ENCODE results near the gene ZNF286A.
"Not testable (repeated sequence)": the region's sequence is repeated elsewhere in the genome, so short reads cannot be mapped to it uniquely, and the experiment has no call there.

Gene ZNF286A

DNA sequence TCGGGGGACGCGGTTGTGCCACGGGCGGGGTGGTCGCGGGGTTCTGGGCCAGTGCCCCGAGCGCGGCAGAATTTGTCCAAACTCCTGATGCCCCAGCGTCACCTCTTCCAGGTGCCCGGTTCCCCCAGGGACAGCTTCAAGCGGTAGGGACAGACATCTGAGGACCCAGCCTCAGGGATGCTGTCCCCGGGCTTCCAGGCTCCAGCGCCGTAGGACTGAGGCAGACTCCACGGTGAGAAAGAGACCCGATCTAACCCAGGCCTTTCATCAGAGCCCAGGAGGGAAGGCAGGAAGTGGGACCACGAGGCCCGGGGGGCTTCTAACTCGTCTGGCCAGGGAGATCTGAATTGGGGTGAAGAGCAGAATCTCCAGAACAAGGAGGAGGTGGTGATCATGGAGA is 385 bp downstream of the ZNF286A start:
- not testable (repeated sequence) for DNase-seq

DNA sequence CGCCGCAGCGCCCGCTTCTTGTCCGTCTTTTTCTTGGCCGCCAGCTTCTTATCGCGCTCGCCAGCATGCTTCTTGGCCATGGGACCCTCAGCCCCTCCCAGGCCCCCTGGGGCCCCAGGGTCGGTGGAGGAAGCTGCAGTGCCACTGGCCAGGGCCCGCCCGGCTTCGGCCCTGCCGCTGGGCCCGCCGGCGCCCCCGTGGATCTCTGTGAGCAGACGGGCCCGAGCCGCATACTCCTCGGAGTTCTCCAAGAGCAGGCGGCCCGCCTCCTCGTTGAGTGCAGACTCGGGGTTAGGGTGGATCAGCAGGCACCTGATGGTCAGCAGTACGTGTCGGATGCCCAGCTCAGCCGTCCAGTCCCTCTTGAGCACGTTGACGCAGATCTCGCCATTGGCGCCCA is 4.7 kb downstream of the ZNF286A start:
- not testable (repeated sequence) for DNase-seq

DNA sequence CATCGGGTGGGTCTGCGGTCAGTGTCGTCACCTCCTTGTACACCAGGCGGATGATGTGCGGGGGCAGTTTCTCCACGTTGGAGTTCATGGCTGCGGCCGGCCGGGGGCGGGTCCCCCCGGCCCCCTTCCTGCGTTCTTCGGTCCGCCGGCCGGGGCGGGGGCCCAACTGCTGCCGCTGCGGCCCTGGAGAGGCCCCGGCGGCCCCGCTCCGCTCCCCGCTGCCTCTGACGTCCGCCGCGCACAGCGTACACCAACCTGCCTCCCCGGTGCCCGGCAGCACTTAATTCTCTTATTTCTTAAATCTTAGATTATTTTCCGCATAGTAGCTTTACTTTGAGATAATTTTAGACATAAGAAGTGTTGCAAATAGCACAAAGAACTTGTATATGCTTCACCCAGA is 5.3 kb downstream of the ZNF286A start:
- not testable (repeated sequence) for DNase-seq

DNA sequence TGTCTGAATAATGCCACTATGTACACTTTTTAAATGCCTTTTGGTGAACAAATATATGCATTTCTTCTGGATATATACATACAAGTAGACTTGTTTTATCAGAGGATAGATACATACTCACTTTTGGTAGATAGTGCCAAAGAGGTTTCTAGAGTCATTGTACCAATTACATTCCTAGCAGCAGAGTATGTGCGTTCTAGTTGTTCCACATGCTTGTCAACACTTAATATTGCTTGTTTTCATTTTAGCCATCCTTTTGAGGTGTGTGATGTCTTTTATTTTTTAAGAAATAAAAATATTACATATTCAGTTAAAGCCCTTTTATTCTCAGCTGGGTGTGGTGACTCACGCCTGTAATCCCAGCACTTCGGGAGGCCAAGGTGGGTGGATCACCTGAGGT is 9.3 kb downstream of the ZNF286A start:
- DNase-seq = not testable (repeated sequence)

DNA sequence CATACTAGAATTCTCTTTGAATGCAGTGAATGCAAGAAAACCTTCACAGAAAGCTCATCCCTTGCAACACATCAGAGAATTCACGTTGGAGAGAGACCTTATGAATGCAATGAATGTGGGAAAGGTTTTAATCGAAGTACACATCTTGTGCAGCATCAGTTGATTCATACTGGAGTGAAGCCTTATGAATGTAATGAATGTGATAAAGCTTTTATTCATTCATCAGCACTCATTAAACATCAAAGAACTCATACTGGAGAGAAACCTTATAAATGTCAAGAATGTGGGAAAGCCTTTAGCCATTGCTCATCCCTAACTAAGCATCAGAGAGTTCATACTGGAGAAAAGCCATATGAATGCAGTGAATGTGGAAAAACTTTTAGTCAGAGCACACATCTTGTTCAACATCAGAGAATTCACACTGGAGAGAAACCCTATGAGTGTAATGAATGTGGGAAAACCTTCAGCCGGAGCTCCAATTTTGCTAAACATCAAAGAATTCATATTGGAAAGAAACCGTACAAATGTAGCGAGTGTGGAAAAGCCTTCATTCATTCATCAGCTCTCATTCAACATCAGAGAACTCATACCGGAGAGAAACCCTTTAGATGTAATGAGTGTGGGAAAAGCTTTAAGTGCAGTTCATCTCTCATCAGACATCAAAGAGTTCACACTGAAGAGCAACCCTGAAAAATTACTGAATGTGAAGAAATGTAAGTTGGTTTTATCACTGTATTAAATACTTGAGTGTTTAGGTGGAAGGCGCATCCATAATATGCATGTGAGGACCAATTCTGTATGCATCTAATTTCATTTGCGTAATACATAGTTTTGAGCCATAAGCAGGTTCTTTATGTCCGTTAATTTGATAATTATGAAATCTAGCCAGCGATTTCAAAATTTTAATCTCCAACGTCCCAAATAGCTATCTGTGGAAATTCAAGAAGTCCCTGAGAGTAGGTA is 17.3 kb downstream of the ZNF286A start:
- not testable (repeated sequence) for DNase-seq

DNA sequence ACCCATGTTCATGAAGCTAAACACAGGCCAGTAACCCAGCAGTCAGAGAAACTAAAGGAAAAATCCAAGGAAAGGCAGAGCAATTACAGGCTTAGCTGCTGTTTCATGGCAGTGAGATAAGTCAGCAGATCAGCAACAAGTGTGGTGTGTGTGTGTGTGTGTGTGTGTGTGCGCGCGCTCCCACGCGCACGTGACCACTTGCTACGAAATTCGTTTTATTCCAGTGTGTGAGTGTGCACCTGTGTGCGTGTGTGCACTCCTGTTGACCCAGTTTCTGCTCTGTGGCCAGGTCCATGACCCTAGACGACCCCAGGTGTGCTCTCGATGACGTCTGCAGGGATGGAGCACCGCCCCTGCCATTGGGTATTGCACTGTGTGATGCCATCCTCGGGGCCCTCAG is 31.0 kb downstream of the ZNF286A start:
- DNase-seq = not testable (repeated sequence)

DNA sequence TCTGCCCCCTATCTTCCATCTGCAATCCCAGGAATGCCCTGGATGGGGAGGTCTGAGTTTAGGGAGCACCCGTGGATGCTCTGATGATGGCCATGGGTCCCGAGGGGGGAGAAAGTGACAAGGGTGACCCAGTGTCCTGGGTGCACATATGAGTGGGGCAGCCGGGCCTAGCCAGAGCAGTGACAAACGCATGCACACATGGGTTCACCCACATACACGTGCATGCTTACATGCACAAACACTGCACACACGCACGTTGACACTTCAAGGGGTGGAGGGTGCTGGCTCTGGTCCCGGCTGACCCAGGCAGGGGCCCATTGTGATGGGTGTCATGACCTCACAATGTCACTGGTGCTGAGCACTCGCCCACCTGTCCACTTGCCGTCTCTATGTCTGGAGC is 32.3 kb downstream of the ZNF286A start, which contains the start of gene TBC1D26:
Gene TBC1D26, plus strand, starts transcription at position 384 of the 400 bp plus-strand sequence. CDS start 3,066 bp downstream, outside the sequence.
- DNase-seq = not testable (repeated sequence)

DNA sequence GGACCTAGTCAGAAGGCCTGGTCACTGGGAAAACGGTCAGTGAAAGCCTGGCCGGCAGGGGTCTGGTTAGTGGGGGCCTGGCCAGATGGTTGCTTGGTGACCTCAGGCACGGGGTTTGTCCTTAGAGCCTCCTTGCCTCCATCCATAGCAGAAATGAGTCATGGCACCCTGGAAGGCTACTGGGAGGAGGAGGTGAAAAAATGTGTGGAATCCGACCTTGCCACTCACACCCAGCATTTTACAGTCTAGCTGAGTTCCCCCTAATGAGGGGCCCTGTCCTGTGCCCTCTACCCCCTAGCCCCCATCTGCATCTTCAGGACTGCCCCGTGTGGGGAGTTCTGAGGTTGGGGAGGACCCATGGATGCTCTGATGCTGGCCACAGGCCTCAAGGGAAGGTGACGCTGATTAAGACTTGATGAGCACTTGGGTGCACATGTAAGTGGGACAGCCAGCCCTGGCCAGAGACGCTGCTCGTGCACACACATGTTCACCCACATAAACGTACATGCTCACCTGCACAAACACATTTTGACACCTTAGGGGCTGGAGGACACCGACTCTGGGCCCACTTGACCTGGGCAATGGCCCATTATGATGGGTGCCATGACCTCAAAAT is 33.7 kb downstream of the ZNF286A start:
- DNase-seq = not testable (repeated sequence)

DNA sequence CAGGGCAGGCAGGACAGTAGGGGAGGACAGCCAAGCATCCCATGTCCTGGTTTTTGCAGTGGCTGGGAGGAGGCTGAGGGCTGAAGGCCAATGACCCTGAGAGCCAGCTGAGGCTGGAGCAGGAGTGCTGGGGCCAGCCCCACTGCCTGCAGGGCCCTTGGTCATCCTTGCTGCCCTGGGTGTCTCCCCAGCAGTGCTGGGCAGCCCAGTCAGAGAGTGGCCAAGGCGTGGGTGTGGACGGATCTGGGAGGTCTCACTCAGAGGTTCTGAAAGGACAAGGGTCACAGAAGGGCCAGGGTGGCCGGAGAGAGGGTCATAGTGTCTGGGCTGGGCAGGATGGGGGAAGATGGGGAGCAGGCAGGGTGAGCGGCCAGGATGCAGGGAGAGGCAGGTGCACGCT is 37.0 kb downstream of the ZNF286A start:
- DNase-seq = not testable (repeated sequence)

DNA sequence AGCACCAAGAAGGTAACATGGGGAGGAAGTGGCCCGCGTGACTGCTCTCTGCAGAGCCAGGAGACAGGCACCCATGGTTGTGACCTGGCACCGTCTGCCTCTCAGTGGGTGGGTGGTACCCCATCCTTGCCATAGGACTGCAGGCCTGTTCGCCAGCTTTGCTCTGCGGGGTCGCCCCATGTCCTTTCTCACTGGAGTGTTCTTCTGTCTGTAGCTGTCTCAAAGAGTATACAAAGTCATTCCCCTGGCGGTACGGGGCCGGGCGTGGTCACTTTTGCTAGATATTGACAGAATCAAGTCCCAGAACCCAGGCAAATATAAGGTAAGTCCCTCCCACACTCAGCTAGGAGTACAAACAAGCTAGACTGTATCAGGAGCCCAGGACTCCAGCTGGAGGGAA is 38.5 kb downstream of the ZNF286A start:
- no peak for DNase-seq

DNA sequence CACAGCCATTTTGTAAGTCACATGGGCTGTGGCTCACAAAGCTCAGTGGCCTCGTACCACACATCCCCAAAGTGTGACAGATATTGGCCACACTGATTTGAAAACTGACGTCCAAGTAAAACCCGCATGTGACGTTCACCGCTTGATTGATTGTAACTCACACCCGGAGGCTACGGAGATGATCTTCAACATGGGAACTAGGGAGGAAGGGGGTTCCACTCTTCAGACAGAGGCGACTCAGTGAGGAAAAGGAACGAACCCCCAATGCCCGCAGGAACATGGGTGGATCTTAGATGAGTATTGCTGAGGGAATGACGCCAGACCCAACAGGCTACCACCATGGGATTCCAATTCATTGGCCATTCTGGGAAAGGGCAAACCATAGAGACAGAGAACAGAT is 39.7 kb downstream of the ZNF286A start:
- DNase-seq = not testable (repeated sequence)

DNA sequence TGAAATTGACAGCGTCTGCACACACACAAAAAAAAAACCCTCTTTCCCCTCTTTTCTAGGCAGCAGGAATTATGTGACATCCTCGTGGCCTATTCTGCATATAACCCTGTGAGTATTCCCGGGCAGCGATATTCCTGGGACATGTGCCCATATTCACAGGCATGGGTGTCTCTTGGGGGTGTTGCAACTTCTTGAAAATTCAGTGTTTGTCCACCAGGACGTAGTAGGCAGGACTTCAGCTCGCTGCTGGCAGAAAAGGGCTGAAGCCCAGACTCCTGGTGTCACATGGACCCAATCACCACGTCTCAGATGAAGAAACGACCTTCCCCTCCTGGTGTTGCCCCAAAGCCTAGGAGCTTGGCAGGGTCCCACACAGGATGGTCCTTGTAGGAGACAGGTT is 40.5 kb downstream of the ZNF286A start:
- not testable (repeated sequence) for DNase-seq

DNA sequence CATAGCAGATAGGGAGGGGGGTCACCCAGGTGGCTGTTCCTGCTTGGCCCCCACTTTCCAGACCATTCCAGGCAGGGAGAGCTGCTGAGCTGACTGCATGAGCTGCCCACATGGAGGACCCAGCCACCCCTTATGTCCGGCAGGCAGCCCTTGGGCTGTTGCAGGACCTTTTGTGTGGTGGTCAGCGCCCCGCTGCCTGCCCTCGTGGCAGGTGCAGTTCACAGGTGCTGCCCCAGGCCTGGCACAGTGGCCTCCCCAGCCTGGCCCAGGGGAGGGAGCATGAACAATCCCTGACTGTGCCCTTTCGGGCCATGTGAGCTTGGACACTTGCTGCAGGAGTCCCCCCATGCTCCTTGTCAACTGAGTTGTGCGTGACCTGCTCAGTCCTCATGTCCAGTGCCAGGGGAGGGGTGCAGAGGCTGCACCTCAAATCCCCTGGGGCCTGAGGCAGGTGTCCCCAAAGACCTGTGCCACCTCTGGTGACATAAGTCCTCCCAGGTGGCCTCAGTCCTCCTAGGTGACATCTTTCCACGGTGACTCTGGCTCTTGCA is 41.1 kb downstream of the ZNF286A start:
- DNase-seq = no peak

DNA sequence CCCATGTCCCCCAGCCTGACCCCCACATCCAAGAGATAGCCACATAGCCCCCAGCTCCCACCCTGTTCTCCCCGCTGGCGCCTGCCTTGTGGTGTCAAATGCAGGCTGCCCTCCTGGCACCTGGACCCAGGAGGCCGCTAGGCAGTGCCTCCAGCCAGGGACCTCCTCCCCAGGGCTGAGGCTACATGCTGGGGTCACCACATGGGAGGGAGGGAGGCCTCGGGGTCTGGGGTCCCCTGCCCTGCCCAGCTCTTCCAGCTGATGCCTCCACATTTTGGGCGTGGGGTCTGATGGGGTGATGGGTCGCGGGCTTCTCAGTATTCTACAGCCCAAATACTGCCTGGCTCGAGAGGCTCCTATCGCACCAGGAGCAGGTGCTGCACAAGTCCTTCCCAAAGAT is 42.1 kb downstream of the ZNF286A start:
- DNase-seq = no peak

DNA sequence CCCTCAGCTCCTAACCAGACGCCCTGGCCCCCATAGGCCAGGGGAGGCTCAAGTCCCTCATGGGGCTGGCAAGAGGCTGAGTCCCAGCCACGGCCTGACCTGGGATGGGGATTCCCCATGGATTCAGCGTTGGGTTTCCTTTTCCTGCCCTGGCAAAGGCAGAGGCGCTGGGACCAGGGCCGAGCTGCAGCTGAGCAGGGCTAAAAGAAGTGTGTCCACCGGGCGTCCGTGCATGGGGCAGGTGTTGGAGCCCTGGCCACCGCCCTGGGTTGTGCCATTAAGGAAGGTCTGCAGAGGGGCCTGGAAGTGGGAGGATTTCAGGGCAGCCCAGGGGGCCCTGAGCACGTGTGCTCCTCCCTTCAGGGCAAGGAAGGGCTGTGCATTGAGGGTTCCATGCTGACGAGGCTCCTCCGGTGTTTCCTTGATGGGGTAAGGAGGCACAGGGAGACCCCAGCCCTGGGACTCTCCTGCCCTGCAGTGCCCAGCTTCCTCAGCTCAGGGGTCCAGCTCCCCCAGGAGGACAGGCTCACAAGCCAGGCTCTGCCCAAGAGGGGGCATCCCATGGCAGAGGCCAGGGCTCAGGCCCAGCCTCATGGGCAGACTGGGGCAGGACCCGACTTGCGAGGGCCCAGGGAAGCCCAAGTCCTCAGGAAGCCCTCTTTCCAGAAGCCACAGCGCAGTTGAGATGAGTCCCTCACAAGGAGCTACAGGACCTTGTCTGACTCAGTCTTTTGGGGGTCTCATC is 42.7 kb downstream of the ZNF286A start:
- DNase-seq = no peak

DNA sequence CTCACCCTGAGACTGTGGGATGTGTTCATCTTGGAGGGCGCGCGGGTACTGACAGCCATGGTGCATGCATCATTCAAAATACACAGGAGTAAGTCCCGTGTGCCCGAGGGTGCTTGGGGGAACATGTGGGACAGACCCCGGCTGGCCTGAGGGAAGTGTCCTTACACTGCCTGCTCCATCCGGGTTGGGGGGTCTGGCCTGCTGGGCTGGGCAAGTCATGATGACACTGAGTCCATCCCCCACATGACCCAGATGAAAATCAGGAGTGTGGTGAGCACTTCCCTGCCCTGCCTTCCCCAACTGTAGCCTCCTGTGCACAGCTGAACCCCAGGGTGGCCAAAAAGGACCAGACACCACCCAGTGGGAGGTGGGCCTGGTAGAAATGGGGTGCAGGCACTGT is 43.4 kb downstream of the ZNF286A start:
- no peak for DNase-seq

DNA sequence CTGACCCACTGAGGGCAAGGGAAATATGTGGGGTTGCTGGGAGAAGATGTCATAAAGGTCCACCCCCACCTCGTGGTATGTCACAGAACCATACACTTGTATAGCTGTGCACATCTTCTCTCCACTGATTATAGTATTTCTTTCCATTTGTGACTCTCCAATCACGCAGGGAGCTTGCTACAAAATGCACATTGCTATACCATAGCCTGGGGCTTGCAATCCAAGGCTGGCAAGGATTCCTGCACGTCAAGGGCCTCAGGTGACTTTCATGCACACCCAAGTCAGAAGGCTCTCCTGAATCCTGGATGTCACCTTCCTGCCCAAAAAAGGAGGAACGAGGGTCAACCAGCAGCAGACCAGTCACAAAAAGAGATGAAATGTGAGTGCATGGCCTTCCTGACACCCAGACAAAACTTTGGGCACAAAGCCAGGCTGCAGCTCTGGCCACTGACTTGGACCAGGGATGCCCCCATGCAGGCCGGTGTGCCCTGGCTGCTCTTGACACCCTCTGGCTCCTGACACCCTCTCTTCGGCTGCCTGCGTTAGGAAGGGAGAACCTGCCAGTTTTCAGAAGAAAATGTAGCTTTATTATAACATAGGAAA is 44.6 kb downstream of the ZNF286A start:
- DNase-seq = no peak

DNA sequence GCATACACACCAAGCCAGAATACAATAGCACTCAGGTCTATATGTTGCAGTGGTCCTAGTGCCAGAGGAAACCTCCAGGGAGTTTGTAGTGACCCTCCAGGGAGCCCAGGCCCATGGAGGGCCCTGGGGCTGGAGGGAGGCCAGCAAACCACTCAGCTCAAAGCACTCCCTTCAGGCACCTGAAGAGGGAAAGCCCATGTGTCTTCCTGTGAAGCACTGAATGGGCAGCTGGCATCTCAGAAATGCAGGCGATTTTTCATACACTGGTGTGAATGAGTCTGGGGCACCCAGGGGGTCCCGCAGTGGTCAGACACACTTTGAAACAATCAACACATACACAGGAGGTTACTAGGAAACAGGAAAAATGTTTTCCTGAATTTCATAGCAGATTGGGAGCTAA is 45.3 kb downstream of the ZNF286A start:
- no peak for DNase-seq

DNA sequence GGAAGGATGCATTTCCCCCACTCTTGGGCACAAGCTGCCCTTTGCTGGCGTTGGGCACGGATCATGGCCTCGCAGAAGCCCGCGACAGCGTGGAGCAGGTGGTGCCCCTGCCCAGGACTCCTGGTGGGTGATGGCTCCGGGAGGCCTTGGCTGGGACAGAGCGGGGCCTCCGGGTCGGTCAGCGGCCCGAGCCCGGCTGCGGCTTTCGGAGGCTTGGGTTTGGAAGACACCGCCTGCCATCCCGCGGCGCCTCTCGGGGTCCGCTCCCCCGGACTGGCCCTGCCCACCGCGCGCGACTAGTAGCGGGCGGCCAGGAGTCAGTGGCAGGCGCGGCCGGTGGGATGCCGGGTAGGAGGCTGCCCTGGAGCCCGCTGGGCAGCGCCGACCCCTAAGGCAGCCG is 49.9 kb downstream of the ZNF286A start:
- not testable (repeated sequence) for DNase-seq

DNA sequence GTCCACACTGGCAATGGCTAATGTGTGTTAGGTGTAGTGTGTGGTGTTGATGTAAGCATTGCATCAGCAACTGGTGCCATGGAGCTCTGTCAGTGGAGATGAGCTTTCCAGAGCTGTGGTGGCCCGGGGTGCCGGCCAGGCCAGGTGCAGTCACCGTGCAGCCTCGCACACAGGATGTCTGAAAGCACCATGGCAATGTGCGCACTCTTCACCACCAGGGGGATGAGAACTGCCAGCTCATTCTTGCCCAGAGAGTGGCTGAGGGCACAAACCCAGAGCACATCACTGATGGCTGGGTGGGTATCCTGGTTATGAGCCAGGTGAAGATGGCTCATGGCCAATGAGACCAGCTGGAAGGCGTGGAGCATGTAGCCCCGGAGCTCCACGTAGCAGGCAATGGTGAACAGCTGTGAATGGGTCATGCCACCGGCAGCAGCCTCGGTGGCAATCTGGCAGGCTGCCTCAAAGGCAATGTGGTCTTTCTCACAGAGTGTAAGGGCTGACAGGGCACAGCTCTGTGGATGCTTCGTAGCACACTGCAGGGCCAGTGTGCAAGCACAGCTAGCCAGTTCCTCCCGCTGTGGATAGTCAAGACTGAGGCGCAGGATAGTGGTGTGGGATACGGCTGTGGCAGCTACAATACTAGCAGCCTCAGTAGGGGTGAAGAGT is 69.4 kb downstream of the ZNF286A start:
- DNase-seq = not testable (repeated sequence)

All from fibroblast of skin of right biceps (primary cell).